H1 (cell line): ENCODE data around the gene VSNL1. TPM values are rescaled to one million over a fixed set of nuclear protein-coding genes. Genes with fewer than 3 reads are reported as not detected.

Experiments
- BCL11A ChIP-seq, 2 experiments: IDR thresholded peaks; one replicate each; pipeline ENCODE4 v1.6.1; 2011; ENCODE audit warnings: low read depth in 2 of 2, low read length in 2 of 2, mild to moderate bottlenecking in 2 of 2
- BRCA1 ChIP-seq: IDR thresholded peaks from 2 replicates; pipeline ENCODE4 v1.6.1; 2012; ENCODE audit warnings: low read depth, low read length, improper control_type of control experiment
- polyA plus RNA-seq, 7 experiments: library from polyadenylated mRNA; depleted of rRNA in 3 of 7; stranded (reverse) in 5 of 7; unstranded in 2 of 7; fragments of >200 nt in 5 of 7; fragments of 200-250 nt in 2 of 7; gene quantifications; 1 replicate in 5 of 7; 2 replicates in 1 of 7; 4 replicates in 1 of 7; pipeline versions ENCODE4 v1.2.1 to v1.2.3, GENCODE V29; 2011 to 2013; ENCODE audit warnings: missing spikeins in 2 of 7, mixed read lengths in 2 of 7
- total RNA-seq: library from RNA; stranded (reverse); fragmentation: NEBNext Ultra II Directional; extraction: Animal tissue kit (Norgen Biotek cat#: 25700); gene quantifications from 2 replicates; pipeline ENCODE4 v1.2.1, GENCODE V29; 2021

The VSNL1 gene
- total and polyA plus RNA-seq, 2 of the 8 experiments (the other 6 are each of a cell fraction or from before 2014, with no cell fraction given) = 49.4 to 108 TPM

DNA sequence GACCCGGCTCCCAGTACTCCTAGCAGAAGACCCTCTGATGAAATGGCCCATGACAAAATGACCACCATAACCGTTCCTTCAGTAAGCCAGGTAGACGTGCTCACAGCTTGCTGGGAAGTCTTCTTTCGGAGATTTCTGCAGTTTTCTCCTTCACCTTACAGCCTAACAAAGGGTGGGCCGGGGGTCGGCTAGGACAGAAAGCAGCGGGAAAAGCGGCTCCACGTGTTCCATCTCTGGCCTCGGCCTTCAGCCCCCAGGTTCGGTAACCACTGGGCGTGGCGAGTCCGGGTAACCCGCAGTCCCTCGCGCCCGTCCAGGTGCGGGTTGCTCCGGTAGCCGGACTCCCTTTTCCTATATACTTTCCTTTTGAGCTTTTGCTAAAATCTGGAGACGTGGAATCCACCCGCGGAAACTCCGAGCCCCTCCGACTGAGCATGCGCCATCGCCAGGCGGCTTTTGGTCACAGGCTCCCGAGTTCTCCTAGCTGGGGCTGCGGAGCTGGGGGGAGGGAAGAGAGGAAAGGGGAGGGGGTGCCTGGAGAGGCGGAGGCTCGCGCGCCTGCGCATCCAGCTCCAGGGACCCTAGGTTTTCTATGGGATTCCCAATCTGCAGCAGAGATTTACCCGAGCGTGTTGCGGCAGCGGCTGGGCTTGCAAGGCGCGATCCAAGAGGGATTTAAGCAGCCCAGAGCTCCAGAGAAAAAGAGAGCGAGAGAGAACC lies at the start of gene VSNL1 (continued):
- TF ChIP-seq BCL11A (IDR thresholded peaks at IDR 0.05; ENCODE audit: low read depth in 2 of 2, low read length in 2 of 2) = no peak
- no peak for TF ChIP-seq BRCA1
